GM23338 (cell line): ENCODE results near the gene TTLL5. TPM values are rescaled to one million over a fixed set of nuclear protein-coding genes. Genes with fewer than 3 reads are reported as not detected.

Source experiments
- ATAC-seq: fragments of 200-7000 bp; cut with Tn5 transposase; 3 replicates; pipeline ENCODE4 v1.9.1; 2020
- DNase-seq: peaks from one replicate; pipeline ENCODE4 v3.0.0-alpha.2; 2015; ENCODE audit warnings: low spot score
- H2AFZ ChIP-seq: fragments of 200-600 bp; sonication (generic); 2 replicates; pipeline ENCODE4 v1.8.0; 2016; ENCODE audit warnings: antibody characterized with exemption, mild to moderate bottlenecking, moderate library complexity
- H3F3A ChIP-seq: fragments of 200-600 bp; sonication (generic); replicated peaks from 2 replicates; pipeline ENCODE4 v1.8.0; 2017; ENCODE audit warnings: antibody characterized with exemption, mixed run types, low read depth
- H3K27ac ChIP-seq: fragments of 200-600 bp; sonication (generic); 2 replicates; pipeline ENCODE4 v1.6.1; 2016; ENCODE audit warnings: low read depth
- H3K27me3 ChIP-seq: fragments of 200-600 bp; sonication (generic); 2 replicates; pipeline ENCODE4 v1.8.0; 2016; ENCODE audit warnings: mild to moderate bottlenecking, mixed run types, moderate library complexity; ENCODE audit not compliant: insufficient read depth
- H3K36me3 ChIP-seq: fragments of 200-600 bp; sonication (generic); 2 replicates; pipeline ENCODE4 v1.8.0; 2016; ENCODE audit warnings: mild to moderate bottlenecking; ENCODE audit not compliant: insufficient read depth
- H3K4me1 ChIP-seq: fragments of 200-600 bp; sonication (generic); 2 replicates; pipeline ENCODE4 v1.8.0; 2016; ENCODE audit warnings: mild to moderate bottlenecking, moderate library complexity; ENCODE audit not compliant: insufficient read depth
- H3K4me2 ChIP-seq: fragments of 200-600 bp; sonication (generic); 2 replicates; pipeline ENCODE4 v1.7.1; 2017; ENCODE audit warnings: mixed run types
- H3K4me3 ChIP-seq: fragments of 200-600 bp; sonication (generic); 2 replicates; pipeline ENCODE4 v1.6.1; 2016; ENCODE audit warnings: mixed run types
- H3K79me2 ChIP-seq: fragments of 200-600 bp; sonication (generic); replicated peaks from 2 replicates; pipeline ENCODE4 v1.8.0; 2017; ENCODE audit warnings: mild to moderate bottlenecking; ENCODE audit not compliant: insufficient read depth
- H3K9me2 ChIP-seq: fragments of 200-600 bp; sonication (generic); 2 replicates; pipeline ENCODE4 v1.8.0; 2017; ENCODE audit not compliant: insufficient read depth
- H4K20me1 ChIP-seq: fragments of 200-600 bp; sonication (generic); replicated peaks from 2 replicates; pipeline ENCODE4 v1.8.0; 2017; ENCODE audit warnings: mild to moderate bottlenecking; ENCODE audit not compliant: insufficient read depth
- H3K27ac Mint-ChIP-seq: 2 replicates; pipeline ENCODE4 v1.8.0; 2020; ENCODE audit warnings: inconsistent platforms, mild to moderate bottlenecking, moderate library complexity, mixed read lengths
- H3K27me3 Mint-ChIP-seq: 3 replicates; pipeline ENCODE4 v1.8.0; 2022; ENCODE audit warnings: low read depth, mild to moderate bottlenecking, moderate library complexity, mixed read lengths, inconsistent platforms; ENCODE audit not compliant: insufficient read depth, poor library complexity
- H3K36me3 Mint-ChIP-seq: 3 replicates; pipeline ENCODE4 v1.8.0; 2021; ENCODE audit warnings: low read depth, mild to moderate bottlenecking, inconsistent platforms, moderate library complexity, mixed read lengths
- H3K4me1 Mint-ChIP-seq: 3 replicates; pipeline ENCODE4 v1.8.0; 2020; ENCODE audit warnings: mild to moderate bottlenecking, inconsistent platforms, mixed read lengths
- H3K4me3 Mint-ChIP-seq: 3 replicates; pipeline ENCODE4 v1.8.0; 2021; ENCODE audit warnings: moderate library complexity, mild to moderate bottlenecking, inconsistent platforms, mixed read lengths
- H3K9me3 Mint-ChIP-seq: 3 replicates; pipeline ENCODE4 v1.8.0; 2020; ENCODE audit warnings: moderate library complexity, mild to moderate bottlenecking, inconsistent platforms, mixed read lengths
- CTCF ChIP-seq, 2 experiments: fragments of 200-600 bp in 1 of 2; sonication (generic) in 1 of 2; conservative IDR thresholded peaks; 2 replicates each; pipeline versions ENCODE4 v1.5.1 to v1.6.1; 2016 to 2017; ENCODE audit warnings: antibody characterized with exemption in 2 of 2, low read depth in 2 of 2, mild to moderate bottlenecking in 2 of 2, moderate library complexity in 1 of 2
- ETS1 ChIP-seq: IDR thresholded peaks from 2 replicates; pipeline ENCODE4 v1.6.1; 2016; ENCODE audit warnings: antibody characterized with exemption
- EZH2 ChIP-seq: fragments of 200-600 bp; sonication (generic); IDR thresholded peaks from one replicate; pipeline ENCODE4 v1.8.0; 2017; ENCODE audit warnings: antibody characterized with exemption, mild to moderate bottlenecking, low read depth; ENCODE audit not compliant: unreplicated experiment
- NANOG ChIP-seq: IDR thresholded peaks from 2 replicates; pipeline ENCODE4 v1.6.1; 2016; ENCODE audit warnings: antibody characterized with exemption, borderline replicate concordance
- ZNF114 ChIP-seq: fragments of 250-450 bp; sonication (Bioruptor Pico); IDR thresholded peaks from 2 replicates; pipeline ENCODE4 v1.5.0; 2020; ENCODE audit warnings: mild to moderate bottlenecking, moderate library complexity
- ZNF462 ChIP-seq: fragments of 250-450 bp; sonication (Bioruptor Pico); IDR thresholded peaks from 2 replicates; pipeline ENCODE4 v1.5.0; 2020; ENCODE audit warnings: mild to moderate bottlenecking, moderate library complexity
- polyA plus RNA-seq: library from polyadenylated mRNA; unstranded; fragments of >200 nt; fragmentation: Nextera tagmentation; extraction: Ambion mirVana; gene quantifications from 2 replicates; pipeline ENCODE4 v1.2.1, GENCODE V29; 2016
- total RNA-seq: library from RNA; depleted of rRNA; stranded (reverse); fragments of >200 nt; shearing (Covaris generic); gene quantifications from 2 replicates; pipeline ENCODE4 v1.2.3, GENCODE V29; 2014

The TTLL5 gene
- total and polyA plus RNA-seq, 2 experiments from 2014 or later, result 33.5 to 35.4 TPM

GRCh38 chr14:75627406-75627805, 33.6 kb upstream of the TTLL5 start (continued):
- TF ChIP-seq ZNF462 (no peak), ETS1 (no peak), NANOG (no peak), ZNF114 (CRISPR knock-in tag) (no peak)

GRCh38 chr14:75628816-75629215, 32.2 kb upstream of the TTLL5 start:
- Histone ChIP-seq H3K27ac (no peak overlapping the region), H3K9me2 (peaks cover 15% of the 10 kb centered on the region), H3K4me3 (no peak overlapping the region), H2AFZ (no peak overlapping the region), H3K36me3 (no peaks in the 10 kb centered on the region; the same call in 1 of the 2 replicates), H3K27me3 (no peaks in the 10 kb centered on the region), H3K4me1 (peaks cover 29% of the 10 kb centered on the region), H3K4me2 (no peak overlapping the region), H3F3A (peaks cover 5% of the 10 kb centered on the region; the same call in 1 of the 2 replicates), H3K79me2 (no peaks in the 10 kb centered on the region), H4K20me1 (no peaks in the 10 kb centered on the region)
- Mint-ChIP-seq H3K4me1 (peaks cover 45% of the 10 kb centered on the region), H3K36me3 (peaks cover 3% of the 10 kb centered on the region; the same call in 1 of the 3 replicates), H3K9me3 (no peaks in the 10 kb centered on the region), H3K27ac (no peak overlapping the region), H3K27me3 (peaks cover 7% of the 10 kb centered on the region), H3K4me3 (no peak overlapping the region)
- DNase-seq, result no peak
- no peak for ATAC-seq
- TF ChIP-seq ZNF114 (CRISPR knock-in tag) (no peak), EZH2 (no peak), ZNF462 (no peak), CTCF (conservative IDR thresholded peaks at IDR 0.05; ENCODE audit: low read depth in 2 of 2) (no peak), NANOG (no peak)
